CD4-positive, alpha-beta T cell (primary cell): ENCODE results near the gene TMEM61. TPM values are rescaled to one million over a fixed set of nuclear protein-coding genes. Genes with fewer than 3 reads are reported as not detected.
"Not testable (repeated sequence)": the region's sequence is repeated elsewhere in the genome, so short reads cannot be mapped to it uniquely, and the experiment has no call there.

Experiments used
- ATAC-seq: fragments of 200-7000 bp; cut with Tn5 transposase; one replicate; pipeline ENCODE4 v1.10.0; 2022; ENCODE audit warnings: mild to moderate bottlenecking; ENCODE audit not compliant: poor library complexity
- CTCF ChIA-PET: fragments of 350-600 bp; sonication (Branson Sonifier 250); formaldehyde crosslinking; loops from one replicate; lab custom pipeline; 2021; ENCODE audit warnings: antibody characterized with exemption, inconsistent platforms; lab: Charles Lee
- POLR2A ChIA-PET: fragments of 350-600 bp; sonication (Branson Sonifier 250); formaldehyde crosslinking; loops from one replicate; lab custom pipeline; 2021; ENCODE audit warnings: antibody characterized with exemption, inconsistent platforms; lab: Charles Lee
- DNase-seq, 14 experiments: peaks; one replicate each; pipeline ENCODE4 v3.0.0-alpha.2; 2013 to 2020; ENCODE audit warnings: mixed read lengths in 2 of 14
- H3K27ac ChIP-seq, 2 donors: one replicate each; pipeline versions ENCODE4 v1.5.1 to v1.7.0; 2013; ENCODE audit warnings: low read length in 2 of 2, low read depth in 1 of 2, mild to moderate bottlenecking in 1 of 2
- H3K27me3 ChIP-seq, 2 experiments: 1 replicate in 1 of 2; 2 replicates in 1 of 2; pipeline versions ENCODE4 v1.6.1 to v1.7.0; 2013; ENCODE audit warnings: low read length in 2 of 2, control low read depth in 1 of 2, mild to moderate bottlenecking in 1 of 2, moderate library complexity in 1 of 2; ENCODE audit not compliant: insufficient read depth in 2 of 2, control insufficient read depth in 1 of 2
- H3K36me3 ChIP-seq: one replicate; pipeline ENCODE4 v1.6.1; 2013; ENCODE audit warnings: low read length, control low read depth; ENCODE audit not compliant: insufficient read depth
- H3K4me1 ChIP-seq: one replicate; pipeline ENCODE4 v1.6.1; 2013; ENCODE audit warnings: low read length, control low read depth; ENCODE audit not compliant: insufficient read depth
- H3K4me3 ChIP-seq: one replicate; pipeline ENCODE4 v1.5.1; 2013; ENCODE audit warnings: mild to moderate bottlenecking, low read length, moderate library complexity
- H3K9me3 ChIP-seq, 2 experiments: 1 replicate in 1 of 2; 2 replicates in 1 of 2; pipeline versions ENCODE4 v1.6.1 to v1.7.0; 2013; ENCODE audit warnings: low read length in 2 of 2, mild to moderate bottlenecking in 2 of 2, control low read depth in 1 of 2, moderate library complexity in 1 of 2; ENCODE audit not compliant: control insufficient read depth in 1 of 2, insufficient read depth in 1 of 2
- H3K27ac Mint-ChIP-seq: one replicate; pipeline ENCODE4 v1.8.0; 2020; ENCODE audit warnings: mixed read lengths
- H3K27me3 Mint-ChIP-seq: one replicate; pipeline ENCODE4 v1.8.0; 2021; ENCODE audit warnings: mixed read lengths
- H3K36me3 Mint-ChIP-seq: one replicate; pipeline ENCODE4 v1.8.0; 2021; ENCODE audit warnings: low read depth, mixed read lengths
- H3K4me1 Mint-ChIP-seq: one replicate; pipeline ENCODE4 v1.8.0; 2021; ENCODE audit warnings: low read depth, mixed read lengths
- H3K4me3 Mint-ChIP-seq: one replicate; pipeline ENCODE4 v1.8.0; 2020; ENCODE audit warnings: mild to moderate bottlenecking, mixed read lengths
- H3K9me3 Mint-ChIP-seq: one replicate; pipeline ENCODE4 v1.8.0; 2020; ENCODE audit warnings: mixed read lengths
- CTCF ChIP-seq: fragments of 200-600 bp; IDR thresholded peaks from one replicate; pipeline ENCODE4 v1.8.0; 2022; ENCODE audit warnings: antibody characterized with exemption, mild to moderate bottlenecking
- intact Hi-C, 2 experiments: fragments of 100-400 bp; cut with DNase I in 1 of 2; cut with micrococcal nuclease in 1 of 2; formaldehyde crosslinking; loops; one replicate each; pipeline versions ENCODE4 v1.15.1 to v1.9.0; 2023 to 2025; cut with DNase I, micrococcal nuclease
- total RNA-seq, 174 experiments: library from RNA in 2 of 174; stranded (reverse) in 2 of 174; gene quantifications; one replicate each; pipeline ENCODE4 v1.2.3 and lab custom pipeline; 2021 to 2026

Gene TMEM61
- total RNA-seq, 2 experiments from 2014 or later = not detected

- DNase-seq (no peak), ATAC-seq (no peak)
- H3K4me1 ChIP-seq = no peaks in the 10 kb centered on the region
- CTCF ChIA-PET = no interaction called here
- no peak overlapping the region for H3K4me3 Mint-ChIP-seq
- no peak for TF ChIP-seq CTCF
- no peaks in the 10 kb centered on the region for H3K36me3 Mint-ChIP-seq
- H3K36me3 ChIP-seq = no peaks in the 10 kb centered on the region
- H3K27ac Mint-ChIP-seq = no peak overlapping the region
- H3K4me1 Mint-ChIP-seq = no peaks in the 10 kb centered on the region
- H3K9me3 Mint-ChIP-seq = peaks cover 6% of the 10 kb centered on the region
- H3K27ac ChIP-seq = no peak overlapping the region
- H3K9me3 ChIP-seq = peaks cover 0 to 9% of the 10 kb centered on the region in 2 experiments
- H3K4me3 ChIP-seq = no peak overlapping the region
- POLR2A ChIA-PET = no interaction called here
- peaks cover 11% of the 10 kb centered on the region for H3K27me3 Mint-ChIP-seq
- intact Hi-C loops = no loop called here
- H3K27me3 ChIP-seq = no peaks in the 10 kb centered on the region
These were observed 23.7 kb upstream of the TMEM61 start for GRCh38 chr1:54956726-54957125.

GRCh38 chr1:54959241-54959640 lies 21.2 kb upstream of the TMEM61 start:
- intact Hi-C loops = no loop called here
- Mint-ChIP-seq H3K4me1 (no peaks in the 10 kb centered on the region), H3K36me3 (no peaks in the 10 kb centered on the region), H3K27ac (no peak overlapping the region), H3K4me3 (no peak overlapping the region), H3K27me3 (peaks cover 18% of the 10 kb centered on the region), H3K9me3 (peaks cover 6% of the 10 kb centered on the region)
- Histone ChIP-seq H3K27me3 (no peaks in the 10 kb centered on the region), H3K4me3 (no peak overlapping the region), H3K4me1 (no peaks in the 10 kb centered on the region), H3K27ac (no peak overlapping the region), H3K9me3 (peaks cover 0 to 9% of the 10 kb centered on the region in 2 experiments), H3K36me3 (no peaks in the 10 kb centered on the region)
- ATAC-seq (no peak), DNase-seq (no peak)
- no peak for TF ChIP-seq CTCF
- CTCF ChIA-PET = interaction anchor here (0.6 kb wide), 1 partner anchor 18 kb away, joined by 3 read pairs; no protein-coding TSS in a partner anchor
- POLR2A ChIA-PET = no interaction called here

- ChIA-PET POLR2A (no interaction called here), CTCF (interaction anchor here (1.1 kb wide), 1 partner anchor 12 kb away, joined by 3 read pairs; no protein-coding TSS in a partner anchor)
- Mint-ChIP-seq H3K27ac (no peak overlapping the region), H3K4me3 (no peak overlapping the region), H3K4me1 (no peaks in the 10 kb centered on the region), H3K36me3 (no peaks in the 10 kb centered on the region), H3K27me3 (peaks cover 16% of the 10 kb centered on the region), H3K9me3 (peaks cover 4% of the 10 kb centered on the region)
- Histone ChIP-seq H3K4me1 (peaks cover 8% of the 10 kb centered on the region), H3K27ac (no peak overlapping the region), H3K27me3 (peaks cover 0 to 2% of the 10 kb centered on the region in 2 experiments), H3K4me3 (no peak overlapping the region), H3K36me3 (no peaks in the 10 kb centered on the region), H3K9me3 (peaks cover 0 to 4% of the 10 kb centered on the region in 2 experiments)
- ATAC-seq (no peak), DNase-seq (no peak)
- intact Hi-C loops = no loop called here
- TF ChIP-seq CTCF = no peak
These were observed 17.6 kb upstream of the TMEM61 start for GRCh38 chr1:54962612-54963395.

- DNase-seq, POLR2A ChIA-PET, H3K4me3 ChIP-seq, H3K9me3 Mint-ChIP-seq, H3K27me3 ChIP-seq, ATAC-seq, H3K9me3 ChIP-seq, H3K4me1 ChIP-seq, H3K27ac ChIP-seq, H3K36me3 ChIP-seq, H3K4me1 Mint-ChIP-seq, H3K4me3 Mint-ChIP-seq, H3K27ac Mint-ChIP-seq, intact Hi-C loops, H3K36me3 Mint-ChIP-seq: not testable (repeated sequence)
- CTCF ChIA-PET = interaction anchor here (1.1 kb wide), 1 partner anchor 13 kb away, joined by 3 read pairs; no protein-coding TSS in a partner anchor
- H3K27me3 Mint-ChIP-seq = peaks cover 15% of the 10 kb centered on the region
These were observed 16.6 kb upstream of the TMEM61 start for GRCh38 chr1:54963829-54964228.
